BJ (cell line): ENCODE data around the gene ADAM19. TPM values are rescaled to one million over a fixed set of nuclear protein-coding genes. Genes with fewer than 3 reads are reported as not detected.
A peak's percentile ranks its signal among the peaks of the same experiment; 100 is the strongest.

Experiments used
- CTCF ChIA-PET: fragments of 350-600 bp; formaldehyde crosslinking; extraction: SDS; loops from one replicate; lab custom pipeline; 2021; ENCODE audit warnings: antibody characterized with exemption, inconsistent platforms; lab: Yijun Ruan, JAX
- POLR2A ChIA-PET: fragments of 300-600 bp; sonication (Branson Sonifier 250); formaldehyde crosslinking; extraction: SDS; loops from one replicate; lab custom pipeline; 2021; ENCODE audit warnings: antibody characterized with exemption; lab: Charles Lee
- DNase-seq: peaks from one replicate; pipeline ENCODE4 v3.0.0-alpha.2; 2011; ENCODE audit warnings: low read depth
- H3K27me3 ChIP-seq: 2 replicates; pipeline ENCODE4 v1.6.0; 2011; ENCODE audit warnings: low read length; ENCODE audit not compliant: control insufficient read depth, insufficient read depth
- H3K36me3 ChIP-seq: 2 replicates; pipeline ENCODE4 v1.5.1; 2011; ENCODE audit warnings: low read length; ENCODE audit not compliant: control insufficient read depth, insufficient read depth
- H3K4me3 ChIP-seq: 2 replicates; pipeline ENCODE4 v1.5.1; 2011; ENCODE audit warnings: low read depth, mild to moderate bottlenecking, control low read depth, low read length
- polyA plus RNA-seq: library from polyadenylated mRNA; depleted of rRNA; stranded (reverse); fragments of >200 nt; gene quantifications from 2 replicates; pipeline ENCODE4 v1.2.3, GENCODE V29; 2011
- TF ChIP-seq, protein P1 (sequence below): IDR thresholded peaks from 2 replicates; pipeline ENCODE4 v1.5.1; 2011; ENCODE audit warnings: low read depth, mild to moderate bottlenecking, control low read depth, inconsistent platforms, low read length, moderate library complexity; ENCODE audit not compliant: insufficient read depth

The ADAM19 gene
- polyA plus RNA-seq, 1 experiment, result 68.3 TPM

DNA sequence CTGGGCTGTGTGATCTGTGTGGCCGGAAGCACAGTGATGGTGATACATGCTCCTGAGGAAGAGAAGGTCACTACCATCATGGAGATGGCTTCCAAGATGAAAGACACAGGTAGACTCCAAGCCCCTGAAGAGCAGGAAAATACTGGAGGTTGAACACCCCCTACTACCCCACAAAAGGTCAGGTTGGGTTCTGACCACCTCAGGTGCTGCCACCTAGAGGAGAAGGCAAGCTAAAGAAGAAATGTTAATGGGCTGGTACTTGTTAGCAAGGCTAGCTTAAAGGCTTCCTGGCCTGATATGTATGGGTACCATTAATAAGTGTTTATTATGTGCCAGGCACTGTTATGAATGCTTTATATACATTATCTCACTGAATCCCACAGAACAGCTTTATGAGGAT lies 103.9 kb downstream of the ADAM19 start:
- DNase-seq, result no peak
- ChIA-PET POLR2A (no interaction called here), CTCF (interaction anchor here (0.6 to 5.1 kb wide), 19 partner anchors 9 to 321 kb away, joined by 3 to 46 read pairs (median 4); partner anchors contain the start of gene LSM11)
- no peaks in the 10 kb centered on the region for H3K27me3 ChIP-seq
- H3K36me3 ChIP-seq, result no peaks in the 10 kb centered on the region
- TF ChIP-seq, protein P1, sequence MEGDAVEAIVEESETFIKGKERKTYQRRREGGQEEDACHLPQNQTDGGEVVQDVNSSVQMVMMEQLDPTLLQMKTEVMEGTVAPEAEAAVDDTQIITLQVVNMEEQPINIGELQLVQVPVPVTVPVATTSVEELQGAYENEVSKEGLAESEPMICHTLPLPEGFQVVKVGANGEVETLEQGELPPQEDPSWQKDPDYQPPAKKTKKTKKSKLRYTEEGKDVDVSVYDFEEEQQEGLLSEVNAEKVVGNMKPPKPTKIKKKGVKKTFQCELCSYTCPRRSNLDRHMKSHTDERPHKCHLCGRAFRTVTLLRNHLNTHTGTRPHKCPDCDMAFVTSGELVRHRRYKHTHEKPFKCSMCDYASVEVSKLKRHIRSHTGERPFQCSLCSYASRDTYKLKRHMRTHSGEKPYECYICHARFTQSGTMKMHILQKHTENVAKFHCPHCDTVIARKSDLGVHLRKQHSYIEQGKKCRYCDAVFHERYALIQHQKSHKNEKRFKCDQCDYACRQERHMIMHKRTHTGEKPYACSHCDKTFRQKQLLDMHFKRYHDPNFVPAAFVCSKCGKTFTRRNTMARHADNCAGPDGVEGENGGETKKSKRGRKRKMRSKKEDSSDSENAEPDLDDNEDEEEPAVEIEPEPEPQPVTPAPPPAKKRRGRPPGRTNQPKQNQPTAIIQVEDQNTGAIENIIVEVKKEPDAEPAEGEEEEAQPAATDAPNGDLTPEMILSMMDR, result peak; percentile 62
- no peak overlapping the region for H3K4me3 ChIP-seq

DNA sequence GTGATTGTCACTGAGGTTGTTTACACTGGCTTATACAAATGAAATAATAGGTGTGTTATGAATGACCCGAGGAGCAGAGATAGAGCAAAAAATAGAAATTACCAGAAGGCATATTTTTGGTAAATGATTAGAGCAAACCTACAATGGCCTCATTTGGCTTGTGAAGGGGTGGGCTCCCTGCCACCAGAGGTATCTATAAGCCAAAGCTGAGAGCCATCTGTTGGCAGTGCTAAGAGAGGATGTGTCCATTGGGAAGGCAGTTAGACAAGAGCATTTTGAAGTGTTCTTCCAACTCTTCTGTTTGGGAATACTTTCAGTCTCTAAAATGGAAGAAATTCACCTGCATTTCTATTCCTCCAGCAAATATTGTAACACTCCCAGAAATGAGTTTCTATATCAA lies 104.9 kb downstream of the ADAM19 start:
- ChIA-PET POLR2A (no interaction called here), CTCF (interaction anchor here (0.6 to 5.1 kb wide), 14 partner anchors 14 to 273 kb away, joined by 3 to 46 read pairs (median 4); partner anchors contain the start of gene LSM11)
- no peaks in the 10 kb centered on the region for H3K27me3 ChIP-seq
- TF ChIP-seq, protein P1, result no peak
- no peak overlapping the region for H3K4me3 ChIP-seq
- DNase-seq, result no peak
- no peaks in the 10 kb centered on the region for H3K36me3 ChIP-seq

DNA sequence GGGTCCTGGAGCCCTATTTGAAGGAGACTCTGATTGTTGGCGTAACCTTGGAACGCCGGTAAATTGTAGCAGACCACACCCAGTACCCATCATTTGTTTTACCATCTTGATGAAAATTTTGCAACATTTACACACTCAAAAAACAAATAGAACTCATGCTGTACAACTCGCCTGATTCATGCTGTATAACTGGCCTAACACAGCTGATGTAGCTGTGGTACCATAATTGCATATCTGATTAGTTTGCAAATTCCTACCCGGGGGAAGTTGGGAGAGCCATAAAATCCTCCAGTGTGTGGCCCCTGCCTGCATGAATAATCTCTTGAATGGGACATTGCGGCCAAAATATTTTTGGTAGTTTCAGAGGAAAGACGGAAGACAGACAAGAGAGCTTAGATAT lies 105.9 kb downstream of the ADAM19 start:
- Histone ChIP-seq H3K36me3 (no peaks in the 10 kb centered on the region), H3K27me3 (no peaks in the 10 kb centered on the region), H3K4me3 (no peak overlapping the region)
- CTCF ChIA-PET, result interaction anchor here (0.9 to 5.1 kb wide), 9 partner anchors 37 to 249 kb away, joined by 3 to 46 read pairs (median 5); no protein-coding TSS in a partner anchor
- no peak for DNase-seq
- POLR2A ChIA-PET, result no interaction called here
- TF ChIP-seq, protein P1, result no peak

- Histone ChIP-seq H3K27me3 (no peaks in the 10 kb centered on the region), H3K4me3 (no peak overlapping the region), H3K36me3 (no peaks in the 10 kb centered on the region)
- CTCF ChIA-PET, result interaction anchor here (0.8 to 3.8 kb wide), 6 partner anchors 7 to 250 kb away, joined by 3 to 24 read pairs (median 4); no protein-coding TSS in a partner anchor
- DNase-seq, result no peak
- TF ChIP-seq, protein P1, result no peak
- POLR2A ChIA-PET, result no interaction called here
Measured at GRCh38 chr5:157469073-157469472, 106.5 kb downstream of the ADAM19 start.

- DNase-seq, result no peak
- Histone ChIP-seq H3K27me3 (no peaks in the 10 kb centered on the region), H3K4me3 (no peak overlapping the region), H3K36me3 (no peaks in the 10 kb centered on the region)
- POLR2A ChIA-PET, result no interaction called here
- CTCF ChIA-PET, result interaction anchor here (0.7 to 3.8 kb wide), 6 partner anchors 8 to 250 kb away, joined by 3 to 24 read pairs (median 4); no protein-coding TSS in a partner anchor
- TF ChIP-seq, protein P1, result no peak
Measured at GRCh38 chr5:157468293-157468965, 107.1 kb downstream of the ADAM19 start.
